ENCODE measurements around the gene FUBP3.

The FUBP3 gene

GRCh38 chr9:130638284-130639123, 59.1 kb downstream of the FUBP3 start:
- Histone ChIP-seq H3K9ac (ENCODE audit: low read depth, low read length) (no peak overlapping the region), H3K4me1 (ENCODE audit: insufficient read depth, low read length) (peaks cover 11% of the 10 kb centered on the region; the same call in 1 of the 2 replicates), H3K4me3 (ENCODE audit: low read length) (no peak overlapping the region), H3K36me3 (ENCODE audit: insufficient read depth, low read depth, low read length) (peaks cover 47% of the 10 kb centered on the region), H3K27me3 (ENCODE audit: insufficient read depth, low read length) (no peaks in the 10 kb centered on the region), H3K9me3 (ENCODE audit: insufficient read depth, low read depth, low read length) (no peaks in the 10 kb centered on the region), H3K27ac (ENCODE audit: low read length) (no peak overlapping the region)

GRCh38 chr9:130639124-130639765, 59.9 kb downstream of the FUBP3 start:
- Histone ChIP-seq H3K9me3 (ENCODE audit: insufficient read depth, low read depth, low read length) (no peaks in the 10 kb centered on the region), H3K36me3 (ENCODE audit: insufficient read depth, low read depth, low read length) (peaks cover 40% of the 10 kb centered on the region), H3K4me3 (ENCODE audit: low read length) (no peak overlapping the region), H3K4me1 (ENCODE audit: insufficient read depth, low read length) (peaks cover 11% of the 10 kb centered on the region; the same call in 1 of the 2 replicates), H3K27ac (ENCODE audit: low read length) (no peak overlapping the region), H3K27me3 (ENCODE audit: insufficient read depth, low read length) (no peaks in the 10 kb centered on the region), H3K9ac (ENCODE audit: low read depth, low read length) (no peak overlapping the region)

- Histone ChIP-seq H3K9ac (ENCODE audit: low read depth, low read length) (no peak overlapping the region), H3K36me3 (ENCODE audit: insufficient read depth, low read depth, low read length) (peaks cover 32% of the 10 kb centered on the region), H3K4me1 (ENCODE audit: insufficient read depth, low read length) (peaks cover 11% of the 10 kb centered on the region; the same call in 1 of the 2 replicates), H3K9me3 (ENCODE audit: insufficient read depth, low read depth, low read length) (no peaks in the 10 kb centered on the region), H3K27me3 (ENCODE audit: insufficient read depth, low read length) (no peaks in the 10 kb centered on the region), H3K27ac (ENCODE audit: low read length) (no peak overlapping the region), H3K4me3 (ENCODE audit: low read length) (no peak overlapping the region)
Observed at GRCh38 chr9:130639866-130640555, 60.6 kb downstream of the FUBP3 start.

GRCh38 chr9:130640681-130641080, 61.3 kb downstream of the FUBP3 start:
- Histone ChIP-seq H3K4me1 (ENCODE audit: insufficient read depth, low read length) (peaks cover 11% of the 10 kb centered on the region; the same call in 1 of the 2 replicates), H3K9ac (ENCODE audit: low read depth, low read length) (no peak overlapping the region), H3K9me3 (ENCODE audit: insufficient read depth, low read depth, low read length) (no peaks in the 10 kb centered on the region), H3K36me3 (ENCODE audit: insufficient read depth, low read depth, low read length) (peaks cover 29% of the 10 kb centered on the region), H3K27me3 (ENCODE audit: insufficient read depth, low read length) (no peaks in the 10 kb centered on the region), H3K27ac (ENCODE audit: low read length) (no peak overlapping the region), H3K4me3 (ENCODE audit: low read length) (no peak overlapping the region)

- H3K9ac ChIP-seq (ENCODE audit: low read depth, low read length) = no peak overlapping the region
- H3K4me1 ChIP-seq (ENCODE audit: insufficient read depth, low read length) = peaks cover 11% of the 10 kb centered on the region; the same call in 1 of the 2 replicates
- H3K36me3 ChIP-seq (ENCODE audit: insufficient read depth, low read depth, low read length) = peaks cover 9% of the 10 kb centered on the region
- no peak overlapping the region for H3K4me3 ChIP-seq (ENCODE audit: low read length)
- H3K9me3 ChIP-seq (ENCODE audit: insufficient read depth, low read depth, low read length) = no peaks in the 10 kb centered on the region
- H3K27ac ChIP-seq (ENCODE audit: low read length) = no peak overlapping the region
- no peaks in the 10 kb centered on the region for H3K27me3 ChIP-seq (ENCODE audit: insufficient read depth, low read length)
Observed at GRCh38 chr9:130642926-130643325, 63.5 kb downstream of the FUBP3 start.

- H3K4me3 ChIP-seq (ENCODE audit: low read length) = no peak overlapping the region
- peaks cover 35% of the 10 kb centered on the region for H3K27me3 ChIP-seq (ENCODE audit: insufficient read depth, low read length)
- no peak overlapping the region for H3K27ac ChIP-seq (ENCODE audit: low read length)
- no peaks in the 10 kb centered on the region for H3K36me3 ChIP-seq (ENCODE audit: insufficient read depth, low read depth, low read length)
- no peaks in the 10 kb centered on the region for H3K4me1 ChIP-seq (ENCODE audit: insufficient read depth, low read length)
- H3K9ac ChIP-seq (ENCODE audit: low read depth, low read length) = no peak overlapping the region
- H3K9me3 ChIP-seq (ENCODE audit: insufficient read depth, low read depth, low read length) = no peaks in the 10 kb centered on the region
Observed at GRCh38 chr9:130651221-130651620, 71.8 kb downstream of the FUBP3 start.

- no peak overlapping the region for H3K9ac ChIP-seq (ENCODE audit: low read depth, low read length)
- H3K4me1 ChIP-seq (ENCODE audit: insufficient read depth, low read length) = no peaks in the 10 kb centered on the region
- peaks cover 40% of the 10 kb centered on the region for H3K27me3 ChIP-seq (ENCODE audit: insufficient read depth, low read length)
- H3K27ac ChIP-seq (ENCODE audit: low read length) = no peak overlapping the region
- H3K36me3 ChIP-seq (ENCODE audit: insufficient read depth, low read depth, low read length) = no peaks in the 10 kb centered on the region
- no peak overlapping the region for H3K4me3 ChIP-seq (ENCODE audit: low read length)
- H3K9me3 ChIP-seq (ENCODE audit: insufficient read depth, low read depth, low read length) = no peaks in the 10 kb centered on the region
Observed at GRCh38 chr9:130651752-130652151, 72.4 kb downstream of the FUBP3 start.

GRCh38 chr9:130654879-130655278, 75.5 kb downstream of the FUBP3 start:
- no peak overlapping the region for H3K4me3 ChIP-seq (ENCODE audit: low read length)
- H3K27me3 ChIP-seq (ENCODE audit: insufficient read depth, low read length) = peaks cover 71% of the 10 kb centered on the region
- H3K9ac ChIP-seq (ENCODE audit: low read depth, low read length) = no peak overlapping the region
- no peaks in the 10 kb centered on the region for H3K4me1 ChIP-seq (ENCODE audit: insufficient read depth, low read length)
- H3K9me3 ChIP-seq (ENCODE audit: insufficient read depth, low read depth, low read length) = peaks cover 6% of the 10 kb centered on the region; the same call in 1 of the 2 replicates
- H3K27ac ChIP-seq (ENCODE audit: low read length) = no peak overlapping the region
- no peaks in the 10 kb centered on the region for H3K36me3 ChIP-seq (ENCODE audit: insufficient read depth, low read depth, low read length)

- no peaks in the 10 kb centered on the region for H3K4me1 ChIP-seq (ENCODE audit: insufficient read depth, low read length)
- no peak overlapping the region for H3K9ac ChIP-seq (ENCODE audit: low read depth, low read length)
- H3K4me3 ChIP-seq (ENCODE audit: low read length) = no peak overlapping the region; the same call in 1 of the 2 replicates
- H3K27ac ChIP-seq (ENCODE audit: low read length) = no peak overlapping the region
- H3K27me3 ChIP-seq (ENCODE audit: insufficient read depth, low read length) = peaks cover 96% of the 10 kb centered on the region
- no peaks in the 10 kb centered on the region for H3K36me3 ChIP-seq (ENCODE audit: insufficient read depth, low read depth, low read length)
- H3K9me3 ChIP-seq (ENCODE audit: insufficient read depth, low read depth, low read length) = peaks cover 11% of the 10 kb centered on the region
Observed at GRCh38 chr9:130658893-130659698, 79.7 kb downstream of the FUBP3 start.

GRCh38 chr9:130659699-130660248, 80.4 kb downstream of the FUBP3 start:
- Histone ChIP-seq H3K27me3 (ENCODE audit: insufficient read depth, low read length) (peaks cover 100% of the 10 kb centered on the region), H3K4me1 (ENCODE audit: insufficient read depth, low read length) (no peaks in the 10 kb centered on the region), H3K27ac (ENCODE audit: low read length) (no peak overlapping the region), H3K36me3 (ENCODE audit: insufficient read depth, low read depth, low read length) (no peaks in the 10 kb centered on the region), H3K9ac (ENCODE audit: low read depth, low read length) (no peak overlapping the region), H3K9me3 (ENCODE audit: insufficient read depth, low read depth, low read length) (peaks cover 11% of the 10 kb centered on the region), H3K4me3 (ENCODE audit: low read length) (no peak overlapping the region; the same call in 1 of the 2 replicates)

GRCh38 chr9:130660326-130660682, 80.9 kb downstream of the FUBP3 start:
- no peak overlapping the region for H3K9ac ChIP-seq (ENCODE audit: low read depth, low read length)

More at GRCh38 chr9:130660326-130660682, 80.9 kb downstream of the FUBP3 start:
- Histone ChIP-seq H3K36me3 (ENCODE audit: insufficient read depth, low read depth, low read length) (no peaks in the 10 kb centered on the region), H3K4me1 (ENCODE audit: insufficient read depth, low read length) (no peaks in the 10 kb centered on the region; the same call in 1 of the 2 replicates), H3K4me3 (ENCODE audit: low read length) (peak overlapping the region; percentile 35; the same call in 1 of the 2 replicates), H3K27ac (ENCODE audit: low read length) (no peak overlapping the region), H3K27me3 (ENCODE audit: insufficient read depth, low read length) (peaks cover 100% of the 10 kb centered on the region), H3K9me3 (ENCODE audit: insufficient read depth, low read depth, low read length) (peaks cover 11% of the 10 kb centered on the region)

Measured in iPS-20b (cell line).